ENCODE results near the gene BCAS1.

The BCAS1 gene

DNA sequence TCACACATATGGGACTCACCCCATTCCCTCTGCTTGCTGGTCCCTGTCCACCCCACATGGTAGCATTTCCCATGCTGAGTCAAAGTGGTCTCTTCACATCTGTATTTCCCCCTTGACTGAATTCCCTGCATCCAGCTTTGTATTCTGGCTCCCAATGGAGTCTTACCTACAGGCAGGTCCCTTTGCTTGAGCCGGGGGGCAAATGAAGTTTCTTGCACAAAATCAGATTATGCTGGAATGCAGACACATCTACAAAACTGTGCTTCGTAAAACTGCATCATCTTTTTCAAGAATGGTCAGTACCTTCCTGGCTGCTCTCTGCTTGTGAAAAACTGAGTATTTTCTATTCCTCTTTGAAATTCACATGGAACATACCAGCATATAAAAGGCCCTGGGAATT is 32.1 kb upstream of the BCAS1 start:
- no peak for DNase-seq

DNA sequence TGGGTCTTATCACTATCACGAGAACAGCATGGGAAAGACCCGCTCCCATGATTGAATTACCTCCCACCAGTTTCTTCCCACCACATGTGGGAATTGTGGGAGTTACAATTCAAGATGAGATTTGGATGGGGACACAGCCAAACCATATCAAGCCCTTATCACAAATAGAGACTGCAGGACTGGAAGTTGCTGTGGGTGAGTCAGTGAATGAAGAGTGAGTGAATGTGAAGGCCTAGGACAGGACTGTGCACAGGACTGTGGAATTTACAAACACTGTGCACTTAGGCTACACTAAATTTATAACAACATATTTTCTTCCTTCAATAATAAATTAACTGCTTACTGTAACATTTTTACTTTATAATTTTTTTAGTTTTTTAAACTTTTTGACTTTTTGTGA is 30.2 kb upstream of the BCAS1 start:
- no peak for DNase-seq

DNA sequence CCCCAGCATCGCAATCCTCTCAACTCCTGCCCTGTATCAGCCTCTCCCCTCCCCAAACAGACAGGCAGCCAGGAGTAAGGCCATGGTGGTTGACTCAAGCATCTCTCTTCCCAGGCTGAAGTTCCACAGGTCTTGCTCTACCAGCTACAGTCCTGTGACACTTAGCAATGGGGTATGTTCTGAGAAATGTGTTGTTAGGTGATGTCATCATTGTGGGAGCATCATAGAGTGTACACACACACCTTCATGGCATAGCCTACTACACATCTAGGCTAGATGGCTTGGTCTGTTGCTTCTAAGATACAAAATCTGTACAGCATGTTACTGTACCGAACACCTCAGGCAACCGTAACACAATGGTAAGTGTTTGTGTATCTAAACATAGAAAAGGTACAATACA is 29.5 kb upstream of the BCAS1 start:
- no peak for DNase-seq

DNA sequence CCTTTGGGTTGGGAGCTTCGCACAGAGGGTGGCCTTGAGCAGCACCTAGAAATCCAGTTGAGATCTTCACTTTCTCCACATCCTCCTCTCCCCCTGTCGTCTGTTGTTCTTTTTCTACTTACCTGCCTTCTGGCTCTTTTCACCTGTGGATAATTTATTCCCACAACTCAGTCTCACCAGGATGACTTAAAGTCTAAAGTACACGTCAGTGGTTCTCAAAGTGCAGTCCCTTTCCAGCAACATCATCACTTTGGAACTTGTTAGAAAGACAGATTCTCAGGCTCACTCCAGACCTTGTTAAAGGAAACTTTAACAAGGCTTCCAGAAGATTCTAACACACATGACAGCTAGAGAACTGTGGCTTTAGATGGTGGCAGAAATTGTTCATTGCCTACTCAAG is 27.7 kb upstream of the BCAS1 start:
- no peak for DNase-seq

DNA sequence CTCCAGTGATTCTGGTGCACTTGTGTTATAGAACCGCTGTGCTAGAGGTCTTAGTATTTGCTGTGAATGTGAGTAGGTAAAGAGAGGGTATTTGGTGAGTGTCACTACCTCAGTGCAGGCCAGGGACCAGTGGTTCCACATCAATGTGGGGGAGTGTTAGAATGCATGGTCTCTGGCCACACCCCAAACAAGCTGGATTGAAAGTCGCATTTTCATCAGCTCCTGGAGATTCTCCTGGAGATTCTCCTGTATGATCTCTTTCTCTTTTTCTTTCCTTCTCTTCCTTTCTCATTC is 26.8 kb upstream of the BCAS1 start:
- DNase-seq = no peak

DNA sequence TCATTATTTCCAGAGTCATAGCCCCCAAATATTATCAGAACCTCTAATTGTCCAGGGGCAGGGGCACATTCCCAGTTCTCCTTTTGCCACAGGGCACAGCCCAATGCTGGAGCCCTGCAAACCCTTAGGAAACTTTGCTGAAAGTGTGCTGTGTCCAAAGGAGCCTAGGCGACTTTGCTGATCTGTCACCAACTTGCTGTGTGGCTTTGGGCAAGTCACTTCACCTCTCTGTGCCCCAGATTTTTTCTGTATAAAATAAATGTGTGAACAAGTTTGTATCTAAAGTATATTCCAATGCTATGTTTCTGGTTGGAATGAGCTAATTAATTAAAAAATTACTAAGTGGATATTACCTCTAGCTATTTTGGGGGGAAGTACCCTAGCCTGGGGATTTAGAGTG is 25.4 kb upstream of the BCAS1 start:
- no peak for DNase-seq

DNA sequence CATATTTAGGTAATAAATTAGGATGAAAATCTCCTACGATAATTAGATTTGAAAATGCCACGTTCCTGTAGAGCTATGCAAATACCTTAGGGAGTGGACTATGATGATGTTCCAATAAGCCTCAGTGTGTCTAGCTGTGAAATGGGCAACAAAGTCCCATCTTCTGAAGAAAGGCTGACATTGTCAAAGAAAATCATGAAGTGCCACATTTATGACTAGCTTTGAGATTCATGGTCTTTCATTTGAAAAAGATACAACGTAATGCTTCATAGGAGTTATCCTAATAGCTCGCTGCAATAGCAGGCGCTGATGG is 23.8 kb upstream of the BCAS1 start:
- DNase-seq = no peak

DNA sequence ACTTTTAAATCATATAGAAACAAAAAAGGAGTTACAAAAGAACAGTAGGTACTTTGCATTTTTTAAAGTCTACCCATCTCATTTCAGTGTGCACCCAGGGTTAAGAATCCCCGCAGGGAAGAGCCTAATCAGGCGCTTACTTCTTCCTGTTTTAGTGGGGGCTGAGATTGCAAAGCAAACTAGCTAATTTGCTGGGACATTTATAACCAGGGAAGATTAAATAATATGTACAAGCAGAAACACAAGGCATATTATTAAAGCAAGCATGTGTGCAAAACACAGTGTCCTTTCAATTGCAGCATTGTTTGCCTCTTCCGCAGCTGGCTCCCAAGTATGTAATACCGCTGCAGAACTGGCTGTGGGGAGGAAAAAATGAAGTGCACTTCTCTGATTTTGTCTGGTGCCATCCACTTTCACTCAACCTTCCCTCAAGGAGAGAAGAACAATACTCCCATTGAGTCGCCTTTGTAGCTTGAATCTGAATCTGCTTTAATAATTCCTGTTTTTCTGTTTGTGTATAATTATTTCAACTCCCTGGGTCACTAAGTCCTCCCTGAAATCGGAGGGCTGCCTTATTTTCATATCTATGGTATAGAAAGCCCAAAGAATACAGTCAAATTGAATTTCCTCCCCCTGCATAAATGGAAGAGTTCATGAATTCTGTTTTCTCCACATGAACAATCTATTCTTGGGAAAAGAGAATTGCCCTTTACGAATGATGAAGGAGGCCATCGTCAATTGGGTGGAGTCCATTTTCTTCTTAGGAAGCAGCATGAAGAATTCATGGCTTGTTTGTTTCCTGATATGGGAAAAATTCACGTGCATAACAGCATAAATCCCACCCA is 23.3 kb upstream of the BCAS1 start:
- DNase-seq = no peak

DNA sequence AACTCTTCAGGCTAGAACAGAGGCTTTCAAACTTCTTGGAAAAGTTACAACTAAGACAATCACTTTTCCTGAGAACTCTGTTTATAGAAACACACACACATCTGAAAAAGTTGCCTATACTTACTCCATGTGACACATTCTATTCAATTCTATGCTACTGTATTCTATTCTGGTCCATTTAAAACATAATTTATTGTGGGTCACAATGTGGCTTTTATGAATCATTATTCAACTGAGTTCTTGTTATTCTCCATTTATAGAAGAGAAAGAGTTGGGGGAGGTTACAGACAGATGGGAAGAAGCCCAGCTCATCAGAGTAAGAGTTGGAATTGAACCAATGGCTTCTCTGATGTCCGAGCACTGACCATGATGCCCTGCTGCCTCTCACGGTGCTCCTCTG is 21.6 kb upstream of the BCAS1 start:
- DNase-seq = no peak

DNA sequence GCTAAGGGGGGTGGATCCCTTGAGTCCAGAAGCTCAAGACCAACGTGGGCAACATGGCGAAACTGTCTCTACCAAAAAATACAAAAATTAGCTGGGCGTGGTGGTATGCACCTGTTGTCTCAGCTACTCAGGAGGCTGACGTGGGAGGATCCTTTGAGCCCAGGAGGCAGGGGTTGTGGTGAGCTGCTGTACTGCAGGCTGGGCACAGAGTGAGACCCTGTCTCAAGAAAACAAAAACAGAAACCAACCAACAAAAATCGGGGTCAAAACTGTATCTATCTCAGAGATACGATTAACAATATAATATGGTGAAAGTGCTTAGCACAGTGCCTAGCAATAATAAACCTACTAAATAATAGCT is 20.7 kb upstream of the BCAS1 start:
- no peak for DNase-seq

DNA sequence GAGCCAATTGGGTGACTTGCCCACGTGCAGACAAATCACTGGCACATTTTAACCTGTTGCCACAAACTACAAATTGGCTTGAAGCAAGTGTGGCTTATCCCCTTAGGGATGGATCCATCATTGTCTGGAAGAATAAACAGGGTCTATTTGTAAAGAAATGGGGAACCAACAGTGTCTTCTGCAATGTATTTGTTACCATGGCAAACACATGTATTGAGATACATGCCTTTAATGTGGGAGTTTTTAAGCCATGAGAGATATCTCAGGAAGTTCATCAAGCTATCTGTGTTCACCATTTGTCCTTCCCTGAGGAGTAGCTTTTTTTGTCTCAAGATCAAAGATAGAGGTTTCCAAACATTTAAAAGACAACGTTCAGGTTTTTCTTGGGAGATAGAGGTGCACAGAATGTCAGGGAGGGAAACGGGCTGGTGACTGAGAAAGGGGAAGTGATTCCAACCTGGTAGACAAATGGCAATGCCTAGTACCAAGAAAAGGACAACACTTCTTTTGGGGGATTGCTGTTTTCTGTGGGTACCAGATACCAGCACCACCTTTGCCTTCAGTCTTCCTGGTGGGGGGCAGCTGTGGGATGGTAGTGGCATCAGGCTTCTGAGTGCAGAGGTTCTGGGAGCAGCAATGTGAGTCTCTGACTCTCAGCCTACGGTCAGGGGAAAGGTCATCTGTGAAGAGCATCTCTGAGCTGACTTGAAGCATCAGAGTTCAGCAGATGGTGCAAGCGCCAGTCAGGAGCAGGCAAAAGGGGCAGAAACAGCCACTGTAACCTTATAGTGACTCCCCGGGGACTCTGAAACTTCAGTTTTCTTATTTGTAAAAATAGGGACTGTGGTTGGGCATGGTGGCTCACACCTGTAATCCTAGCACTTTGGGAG is 20.1 kb upstream of the BCAS1 start:
- no peak for DNase-seq

DNA sequence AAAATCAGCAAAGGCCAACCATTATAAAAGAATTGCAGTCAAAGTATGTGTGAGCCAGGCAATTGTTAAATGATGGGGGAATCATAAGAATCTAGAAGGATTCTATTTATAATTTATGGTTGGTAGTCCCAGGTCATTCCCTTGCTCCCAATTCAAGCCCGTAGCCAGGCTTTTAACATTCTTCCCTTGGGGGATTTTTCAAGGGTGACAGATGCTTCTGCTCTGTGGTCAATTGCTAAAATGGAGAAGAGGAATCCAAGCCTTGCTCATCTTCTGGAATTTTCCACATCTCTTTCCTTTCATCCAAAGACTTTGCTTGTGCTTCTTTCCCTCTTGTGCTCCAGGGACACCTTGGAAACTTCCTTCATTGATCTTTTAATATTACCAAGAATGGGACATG is 18.0 kb upstream of the BCAS1 start:
- no peak for DNase-seq

DNA sequence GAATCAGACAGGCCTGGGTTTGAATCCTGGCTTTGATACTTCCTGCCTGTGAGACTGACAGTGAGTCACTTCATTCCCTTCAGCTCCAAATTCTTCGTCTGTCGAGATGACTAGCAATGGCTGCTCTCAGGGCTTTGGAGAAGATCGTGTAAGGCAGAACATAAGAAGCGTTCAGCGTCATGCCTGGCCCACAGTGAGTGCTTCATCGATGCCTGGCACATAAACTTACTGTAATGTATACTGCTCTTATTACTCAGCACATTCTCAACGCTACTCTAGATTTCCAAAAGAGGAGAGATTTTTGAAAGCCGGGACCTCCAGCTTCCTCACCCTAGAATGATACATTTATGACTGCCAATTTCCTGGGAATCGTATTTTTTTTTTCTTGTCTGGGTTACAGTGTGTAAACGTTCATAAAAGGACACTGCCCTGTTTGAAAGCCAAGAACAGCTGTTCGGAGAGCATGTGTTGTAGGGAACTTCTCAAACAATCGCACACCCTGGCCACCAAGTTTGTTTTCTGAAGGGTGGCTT is 16.2 kb upstream of the BCAS1 start:
- DNase-seq = no peak

DNA sequence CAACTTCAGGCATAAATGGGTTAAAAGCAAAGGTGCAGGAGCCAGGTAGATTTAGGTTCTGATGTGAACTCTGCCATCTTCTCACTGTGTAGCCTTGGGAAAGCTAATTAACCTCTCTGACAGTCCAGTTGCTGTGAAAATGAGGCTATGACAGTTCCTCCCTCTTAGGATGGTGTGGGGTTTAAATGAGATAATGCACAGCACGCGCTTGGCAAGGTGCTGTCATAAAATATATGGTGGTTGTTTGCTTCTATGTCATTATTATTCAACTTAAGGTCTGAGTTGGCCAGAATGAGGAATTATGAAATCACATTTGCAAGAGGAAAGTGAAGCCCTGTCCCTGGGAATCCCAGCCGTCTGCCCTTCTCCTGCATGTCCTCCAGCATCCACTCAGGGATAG is 15.5 kb upstream of the BCAS1 start:
- DNase-seq = no peak

DNA sequence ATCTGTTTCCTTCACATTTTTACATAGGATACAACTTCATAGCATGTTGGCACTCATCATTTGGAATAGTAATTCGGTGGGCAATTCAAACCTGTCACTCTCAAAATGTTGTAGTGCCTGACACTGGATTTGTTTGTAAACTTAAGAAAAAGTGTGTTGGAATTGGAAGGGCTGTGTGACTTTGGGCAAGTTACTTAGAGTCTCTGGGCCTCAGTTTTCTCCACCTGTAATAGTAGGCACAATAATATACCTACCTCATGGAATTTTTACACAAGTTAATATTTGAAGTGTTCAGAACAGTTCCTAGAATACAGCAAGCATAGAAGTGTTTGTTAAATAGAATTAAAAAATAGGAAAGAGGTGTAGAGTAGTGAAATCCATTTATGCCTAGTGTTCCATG is 15.0 kb upstream of the BCAS1 start:
- DNase-seq = no peak

DNA sequence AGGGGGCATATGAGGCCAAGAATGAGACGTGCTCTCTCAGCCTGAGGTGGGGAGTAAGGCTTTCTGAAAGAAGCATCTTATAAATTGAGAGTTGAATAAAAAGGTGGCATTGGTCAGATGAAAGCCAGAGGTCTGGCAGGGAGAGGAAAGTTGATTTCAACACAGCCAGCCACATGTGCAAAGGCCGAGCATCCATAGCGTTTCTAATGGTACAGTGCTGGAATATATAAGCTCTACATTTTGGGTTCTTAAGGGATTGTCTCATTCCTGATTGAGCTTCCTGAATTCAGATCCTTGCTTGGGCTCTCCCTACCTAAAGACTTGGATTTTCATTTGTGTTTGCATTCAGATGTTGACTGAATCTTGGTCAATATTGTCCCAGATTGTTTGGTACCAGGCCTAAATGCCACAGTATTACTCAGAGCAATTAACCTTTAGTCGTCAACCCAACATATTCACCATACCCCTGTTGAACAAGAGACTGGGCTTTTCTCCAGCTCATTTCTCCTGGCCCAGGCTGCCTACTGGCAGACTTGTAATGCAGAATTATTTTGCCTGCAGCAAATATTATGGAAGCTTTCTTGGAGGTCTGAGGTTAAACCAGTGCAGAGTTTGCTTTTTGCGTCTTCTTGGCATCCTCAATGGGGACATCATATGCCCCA is 14.5 kb upstream of the BCAS1 start:
- DNase-seq = no peak

DNA sequence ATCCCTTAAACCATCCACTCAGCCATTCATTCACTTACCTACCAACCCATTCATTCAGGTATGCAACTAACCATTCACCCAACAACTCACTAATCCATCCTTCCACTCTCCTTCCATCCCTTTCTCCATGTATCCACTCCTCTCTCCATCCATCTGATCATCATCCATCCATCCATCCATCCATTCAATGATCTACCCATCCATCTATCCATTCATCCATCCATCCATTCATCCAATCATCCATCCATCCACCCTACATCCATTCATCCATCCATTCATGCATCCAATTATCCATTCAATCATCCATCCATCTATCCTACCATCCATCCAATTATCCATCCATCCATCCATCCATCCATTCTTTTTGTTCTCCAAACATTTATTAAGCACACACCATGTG is 13.8 kb upstream of the BCAS1 start:
- no peak for DNase-seq

DNA sequence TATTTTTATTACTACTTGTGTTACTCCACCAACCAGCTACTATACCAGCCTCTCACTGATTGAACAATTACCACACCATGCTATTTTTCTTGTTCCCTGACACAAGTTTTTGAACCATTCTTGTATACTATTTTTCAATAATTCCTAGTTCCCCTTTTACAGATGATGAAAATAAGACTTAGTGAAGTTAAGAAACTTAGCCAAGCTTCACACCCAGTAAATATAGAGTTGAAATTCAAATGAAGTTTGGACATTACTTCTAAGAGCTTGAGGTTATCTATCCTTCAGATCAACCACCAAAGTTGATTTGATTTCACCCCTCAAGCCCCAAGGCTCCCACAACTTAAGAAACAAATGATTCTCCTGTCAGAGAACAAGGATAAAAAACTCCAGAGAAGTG is 13.1 kb upstream of the BCAS1 start:
- DNase-seq = no peak

DNA sequence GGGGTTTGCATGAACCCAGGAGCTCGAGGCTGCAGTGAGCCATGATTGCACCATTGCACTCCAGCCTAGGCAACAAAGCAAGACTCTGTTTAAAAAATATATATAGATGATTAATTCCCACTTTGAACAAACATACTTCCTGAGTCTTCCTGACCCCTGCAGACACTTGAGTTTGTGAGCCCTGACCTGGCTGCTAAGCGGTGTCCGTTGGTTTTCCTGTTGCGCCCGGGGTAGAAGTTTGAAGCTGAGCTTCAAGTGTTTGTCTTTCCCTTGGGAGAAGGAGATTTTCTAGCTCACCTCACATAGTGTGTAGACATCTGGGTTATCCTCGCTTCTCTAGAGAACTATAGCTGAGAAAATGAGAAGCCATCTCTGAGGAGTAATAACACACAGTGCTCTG is 11.7 kb upstream of the BCAS1 start:
- no peak for DNase-seq

DNA sequence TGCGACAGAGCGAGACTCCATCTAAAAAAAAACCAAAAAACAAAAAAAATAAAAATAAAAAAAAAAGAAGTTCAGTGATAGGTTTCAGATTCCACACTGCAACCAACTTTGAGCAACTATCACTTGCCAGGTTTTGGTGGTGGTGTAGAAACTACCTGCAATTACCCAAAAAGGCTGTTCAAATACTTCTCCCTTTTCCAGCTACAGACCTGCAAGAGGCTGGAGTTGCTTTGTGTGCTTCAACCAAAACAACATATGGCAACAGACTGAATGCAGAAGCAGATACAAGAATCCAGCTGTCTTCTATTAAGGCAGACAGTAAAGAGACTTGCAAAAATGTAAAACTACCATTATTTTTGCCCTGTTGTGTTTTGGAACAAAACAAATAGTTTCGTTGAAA is 9.3 kb upstream of the BCAS1 start:
- DNase-seq = peak; percentile 62 to 90

DNA sequence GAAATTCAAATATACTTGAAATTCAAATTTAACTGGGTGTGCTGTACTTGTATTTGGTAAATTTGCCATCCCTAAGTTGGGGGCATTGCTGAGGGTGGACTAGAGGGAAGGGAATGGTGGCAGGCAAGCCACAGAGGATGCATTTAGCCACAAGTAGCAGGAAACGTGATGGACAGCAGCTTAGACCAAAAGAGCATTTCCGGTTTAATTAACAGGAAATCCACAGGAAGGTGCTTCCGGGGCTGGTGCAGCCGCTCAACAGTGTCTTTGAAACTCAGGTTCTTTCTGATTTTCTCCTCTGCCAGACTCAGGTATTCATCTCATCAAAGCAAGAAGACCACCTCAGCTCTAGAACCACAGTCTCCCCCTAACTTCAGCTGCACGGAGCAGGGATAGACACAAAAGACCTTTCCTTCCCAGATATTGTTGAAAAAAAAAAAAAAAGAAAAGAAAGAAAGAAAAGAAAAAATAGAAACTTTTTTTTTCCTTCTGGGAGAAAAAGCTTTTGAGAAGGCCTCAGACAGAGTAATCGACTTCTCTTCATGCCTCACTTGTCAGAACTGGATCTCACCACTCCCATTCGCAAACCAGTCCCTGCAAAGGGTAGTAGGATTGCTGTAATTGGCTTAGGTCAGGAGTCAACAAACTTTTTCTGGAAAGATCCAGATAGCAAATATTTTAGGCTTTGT is 8.0 kb upstream of the BCAS1 start:
- no peak for DNase-seq

DNA sequence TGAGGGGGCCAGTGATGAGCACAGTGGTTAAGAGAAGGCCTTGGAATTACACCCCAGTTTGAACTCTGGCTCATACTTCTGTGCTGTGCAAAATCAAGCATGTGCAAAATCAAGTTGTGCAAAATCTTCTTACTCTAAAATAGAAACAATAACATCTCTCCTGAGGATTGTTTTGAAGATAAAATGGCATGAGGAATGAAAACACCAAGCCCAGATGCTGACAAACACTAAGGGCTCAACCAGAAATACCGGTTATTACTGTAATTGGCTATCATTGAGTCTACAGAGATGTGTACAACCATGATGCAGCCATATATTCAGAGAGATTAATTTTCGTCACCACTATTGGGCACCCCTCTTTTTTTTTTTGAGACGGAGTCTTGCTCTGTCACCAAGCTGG is 5.9 kb upstream of the BCAS1 start:
- no peak for DNase-seq

DNA sequence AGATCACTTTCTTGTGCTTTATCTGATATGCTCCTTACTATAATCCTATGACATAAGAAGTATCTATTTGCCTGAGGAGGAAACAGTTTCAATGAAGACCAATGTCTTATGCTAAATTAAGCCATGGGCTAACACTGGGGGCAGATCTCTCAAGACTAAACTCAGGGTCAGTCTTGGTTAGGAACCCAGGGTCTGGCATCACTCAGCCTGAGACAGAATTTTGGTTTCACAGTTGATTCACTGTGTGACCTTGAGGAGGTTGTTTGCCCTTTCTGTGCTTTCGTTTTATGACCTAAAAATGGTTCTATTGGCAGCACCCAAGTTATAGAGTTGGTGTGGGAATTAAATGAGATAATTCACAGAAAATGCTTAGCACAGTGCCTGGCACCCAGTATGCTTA is 4.9 kb upstream of the BCAS1 start:
- no peak for DNase-seq

All from NCI-H524 (cell line).